NCI-H128 (cell line): Measurements from ENCODE around the gene NAA60.
"Not testable (repeated sequence)": the region's sequence is repeated elsewhere in the genome, so short reads cannot be mapped to it uniquely, and the experiment has no call there.

Experiments
- DNase-seq: peaks from one replicate; lab custom pipeline; 2025; ENCODE audit not compliant: unreplicated experiment; lab: John Stamatoyannopoulos, UW

The NAA60 gene

GRCh38 chr16:3461151-3461550 is 17.7 kb downstream of the NAA60 start:
- no peak for DNase-seq

GRCh38 chr16:3465301-3465700 is 21.8 kb downstream of the NAA60 start:
- DNase-seq: no peak

GRCh38 chr16:3465911-3466584 is 22.6 kb downstream of the NAA60 start:
- DNase-seq: no peak

- no peak for DNase-seq
Measured at GRCh38 chr16:3467182-3467581, 23.7 kb downstream of the NAA60 start.

GRCh38 chr16:3467921-3468320 is 24.4 kb downstream of the NAA60 start:
- DNase-seq: no peak

- DNase-seq: no peak
Measured at GRCh38 chr16:3468501-3468900, 25.0 kb downstream of the NAA60 start.

GRCh38 chr16:3469736-3470135 is 26.3 kb downstream of the NAA60 start:
- no peak for DNase-seq

GRCh38 chr16:3470723-3471122 is 27.2 kb downstream of the NAA60 start:
- DNase-seq: no peak

GRCh38 chr16:3471518-3472176 is 28.2 kb downstream of the NAA60 start:
- no peak for DNase-seq

- DNase-seq: no peak
Measured at GRCh38 chr16:3472878-3473595, 29.6 kb downstream of the NAA60 start.

- DNase-seq: not testable (repeated sequence)
Measured at GRCh38 chr16:3473596-3473943, 30.1 kb downstream of the NAA60 start.

- DNase-seq: no peak
Measured at GRCh38 chr16:3474136-3474779, 30.8 kb downstream of the NAA60 start.

- DNase-seq: not testable (repeated sequence)
Measured at GRCh38 chr16:3474870-3475269, 31.4 kb downstream of the NAA60 start.

- no peak for DNase-seq
Measured at GRCh38 chr16:3475604-3476375, 32.3 kb downstream of the NAA60 start.

- no peak for DNase-seq
Measured at GRCh38 chr16:3476409-3476808, 32.9 kb downstream of the NAA60 start.

- no peak for DNase-seq
Measured at GRCh38 chr16:3478242-3478925, 34.9 kb downstream of the NAA60 start.

GRCh38 chr16:3479654-3480216 is 36.3 kb downstream of the NAA60 start:
- no peak for DNase-seq

- DNase-seq: no peak
Measured at GRCh38 chr16:3480901-3481695, 37.6 kb downstream of the NAA60 start.
